Glomerular visceral epithelial cell (primary cell): ENCODE measurements around the gene COL27A1.
A peak's percentile ranks its signal among the peaks of the same experiment; 100 is the strongest.

Experiments
- DNase-seq: peaks from one replicate; pipeline ENCODE4 v3.0.0-alpha.2; 2016; ENCODE audit errors: extremely low spot score

Gene COL27A1

DNA sequence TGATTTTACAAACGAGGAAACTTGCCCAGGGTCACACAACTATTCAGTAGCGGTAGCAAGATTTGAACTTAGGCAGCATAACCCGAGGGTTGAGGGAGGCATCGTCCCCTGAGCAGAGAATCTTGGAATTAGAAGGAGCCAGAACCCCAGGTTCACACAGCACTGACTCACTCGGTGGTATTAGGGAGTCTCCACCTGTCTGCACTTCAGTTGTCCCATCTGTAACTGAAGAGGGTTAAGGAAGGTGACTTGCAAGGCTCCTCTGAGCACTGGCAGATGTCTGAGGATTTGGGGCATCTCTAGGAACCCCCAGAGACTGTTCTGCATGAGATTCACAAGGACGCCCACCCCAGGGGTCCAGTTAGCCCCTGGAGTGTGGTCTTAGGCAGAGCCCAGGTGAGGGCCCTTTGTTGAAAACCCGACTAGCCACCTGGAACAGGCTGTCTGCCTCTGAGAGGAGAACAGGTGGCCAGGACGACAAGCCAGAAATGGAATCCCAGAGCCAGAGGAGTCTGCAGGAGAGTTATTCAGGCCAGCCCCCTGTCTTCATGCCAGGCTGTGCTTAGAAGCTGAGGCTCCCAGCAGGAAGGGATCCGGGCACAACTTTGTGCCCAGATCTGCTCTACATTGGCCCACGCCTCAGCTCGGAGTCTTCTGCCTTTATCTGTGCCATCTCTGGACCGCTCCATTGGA lies 117.5 kb downstream of the COL27A1 start:
- no peak for DNase-seq

GRCh38 chr9:114273461-114273881 lies 118.1 kb downstream of the COL27A1 start:
- DNase-seq = no peak

DNA sequence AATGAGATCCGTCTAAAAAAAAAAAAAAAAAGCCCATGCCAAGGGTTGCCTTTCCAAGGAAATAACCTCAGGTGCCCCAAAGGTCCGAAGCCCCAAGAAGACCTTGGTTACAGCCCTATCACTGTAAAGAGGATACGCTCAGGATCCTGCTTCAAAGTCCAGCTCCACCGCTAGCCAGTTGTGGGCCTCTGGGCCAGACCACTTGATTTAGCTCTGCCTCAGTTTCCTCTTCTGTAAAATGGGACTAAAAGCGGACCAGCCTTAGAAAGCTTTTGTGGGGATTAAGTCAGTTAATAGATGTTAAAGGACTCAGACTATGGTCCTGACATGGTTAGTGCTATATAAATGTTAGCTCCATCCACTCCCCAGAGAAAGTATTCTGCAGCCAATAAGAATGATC lies 118.9 kb downstream of the COL27A1 start:
- DNase-seq = no peak

DNA sequence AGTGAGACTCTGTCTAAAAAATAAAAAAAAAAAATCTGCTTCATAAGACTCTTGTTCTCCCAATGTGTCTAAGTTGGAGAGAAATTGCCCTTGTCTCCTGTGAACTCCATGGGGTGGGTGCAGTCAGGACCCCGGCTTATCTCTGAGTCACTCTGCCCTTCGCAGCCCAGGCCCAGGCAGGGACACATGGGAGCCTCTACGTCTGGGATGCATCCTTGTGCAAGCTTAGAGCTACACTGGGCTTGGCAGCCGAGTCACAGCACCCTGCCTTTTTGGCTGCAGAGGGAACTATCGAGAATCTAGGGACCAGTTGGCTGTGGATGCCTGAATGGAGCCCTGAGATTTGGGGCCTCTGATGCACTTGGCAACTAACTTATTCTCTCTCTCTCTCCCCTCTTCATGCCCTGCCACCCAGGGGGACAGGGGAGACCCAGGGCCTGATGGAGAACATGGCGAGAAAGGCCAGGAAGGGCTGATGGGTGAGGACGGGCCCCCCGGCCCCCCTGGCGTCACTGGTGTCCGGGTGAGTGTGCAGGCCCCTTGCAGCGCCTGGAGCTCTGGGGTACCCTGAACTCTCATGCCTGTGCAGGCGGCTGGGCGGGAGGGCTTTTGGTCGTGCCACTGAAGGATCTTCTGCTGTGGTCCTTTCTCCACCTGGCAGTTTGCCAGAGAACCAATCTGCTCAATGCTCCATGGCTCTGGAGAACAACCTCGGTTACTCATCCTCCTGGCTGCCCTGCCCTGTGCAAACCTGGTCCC lies 120.1 kb downstream of the COL27A1 start:
- peak; percentile 57 for DNase-seq

GRCh38 chr9:114276908-114277821 lies 121.8 kb downstream of the COL27A1 start:
- peak; percentile 83 for DNase-seq

DNA sequence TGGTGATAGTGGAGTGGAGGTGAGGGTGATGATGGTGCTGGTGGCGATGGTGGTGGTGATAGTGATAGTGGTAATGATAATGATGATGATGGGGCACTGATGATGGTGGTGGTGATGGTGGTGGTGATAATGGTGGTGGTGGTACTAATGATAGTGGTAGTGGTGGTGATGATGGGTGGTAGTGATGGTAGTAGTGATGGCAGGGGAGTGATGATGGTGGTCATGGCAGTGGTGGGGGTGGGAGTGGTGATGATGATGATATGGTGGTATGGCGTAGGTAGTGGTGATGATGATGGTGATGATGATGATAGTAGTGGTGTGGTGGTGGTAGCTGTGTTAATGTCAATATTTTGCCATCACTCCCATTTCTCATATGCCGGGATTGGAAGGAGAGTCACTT lies 123.0 kb downstream of the COL27A1 start:
- no peak for DNase-seq

GRCh38 chr9:114278881-114279570 lies 123.7 kb downstream of the COL27A1 start:
- DNase-seq = peak; percentile 86

GRCh38 chr9:114279693-114280092 lies 124.4 kb downstream of the COL27A1 start:
- DNase-seq = no peak

GRCh38 chr9:114280636-114281472 lies 125.5 kb downstream of the COL27A1 start:
- DNase-seq = no peak

- no peak for DNase-seq
Observed at GRCh38 chr9:114281473-114282103, 126.3 kb downstream of the COL27A1 start.

GRCh38 chr9:114282104-114282485 lies 126.8 kb downstream of the COL27A1 start:
- DNase-seq = no peak

DNA sequence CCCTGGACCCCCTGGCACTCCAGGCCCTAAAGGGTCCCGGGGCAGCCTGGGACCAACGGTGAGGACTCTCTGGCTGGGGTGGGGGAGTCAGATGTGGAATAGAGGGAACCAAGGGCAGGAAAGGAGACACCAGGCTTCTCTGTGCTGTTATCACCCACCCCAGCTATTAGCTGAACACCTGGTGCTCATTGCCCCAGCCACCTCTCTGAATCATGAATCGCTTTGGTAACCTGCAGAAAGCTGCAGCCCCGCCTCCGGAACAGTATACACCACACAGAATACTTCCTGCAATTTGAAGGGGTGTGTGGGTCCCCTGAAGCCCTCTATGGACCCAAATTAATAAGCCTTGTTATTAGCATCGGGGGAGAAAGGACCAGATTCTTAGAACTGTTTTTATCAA lies 127.2 kb downstream of the COL27A1 start:
- peak; percentile 32 for DNase-seq

- DNase-seq = peak; percentile 89
Observed at GRCh38 chr9:114282926-114283325, 127.6 kb downstream of the COL27A1 start.

DNA sequence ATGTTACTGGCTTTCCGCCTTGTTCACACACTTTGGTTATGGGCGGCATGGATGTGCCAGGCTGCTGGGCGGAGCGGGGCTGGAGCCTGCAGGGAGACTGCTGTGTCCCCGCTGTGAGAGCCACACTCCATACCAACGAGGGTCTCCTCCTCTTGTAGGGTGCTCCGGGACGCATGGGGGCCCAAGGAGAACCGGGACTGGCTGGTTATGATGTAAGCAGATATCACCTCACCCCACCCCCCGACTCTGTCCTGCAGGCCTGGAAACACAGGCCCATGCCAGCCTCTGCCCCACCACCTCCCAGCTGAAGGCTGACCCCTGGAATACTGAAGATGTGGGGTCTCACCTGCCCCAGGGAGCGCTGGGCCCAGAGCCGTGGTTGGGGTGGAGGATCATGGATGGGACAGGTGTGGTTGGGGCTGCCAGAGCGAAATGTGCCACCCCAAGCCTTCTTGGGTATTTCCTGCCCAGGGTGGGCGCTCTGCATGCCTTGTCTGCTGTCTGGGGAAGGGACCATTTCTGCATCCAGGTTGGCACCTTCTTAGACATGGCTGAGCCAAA lies 128.3 kb downstream of the COL27A1 start:
- no peak for DNase-seq

DNA sequence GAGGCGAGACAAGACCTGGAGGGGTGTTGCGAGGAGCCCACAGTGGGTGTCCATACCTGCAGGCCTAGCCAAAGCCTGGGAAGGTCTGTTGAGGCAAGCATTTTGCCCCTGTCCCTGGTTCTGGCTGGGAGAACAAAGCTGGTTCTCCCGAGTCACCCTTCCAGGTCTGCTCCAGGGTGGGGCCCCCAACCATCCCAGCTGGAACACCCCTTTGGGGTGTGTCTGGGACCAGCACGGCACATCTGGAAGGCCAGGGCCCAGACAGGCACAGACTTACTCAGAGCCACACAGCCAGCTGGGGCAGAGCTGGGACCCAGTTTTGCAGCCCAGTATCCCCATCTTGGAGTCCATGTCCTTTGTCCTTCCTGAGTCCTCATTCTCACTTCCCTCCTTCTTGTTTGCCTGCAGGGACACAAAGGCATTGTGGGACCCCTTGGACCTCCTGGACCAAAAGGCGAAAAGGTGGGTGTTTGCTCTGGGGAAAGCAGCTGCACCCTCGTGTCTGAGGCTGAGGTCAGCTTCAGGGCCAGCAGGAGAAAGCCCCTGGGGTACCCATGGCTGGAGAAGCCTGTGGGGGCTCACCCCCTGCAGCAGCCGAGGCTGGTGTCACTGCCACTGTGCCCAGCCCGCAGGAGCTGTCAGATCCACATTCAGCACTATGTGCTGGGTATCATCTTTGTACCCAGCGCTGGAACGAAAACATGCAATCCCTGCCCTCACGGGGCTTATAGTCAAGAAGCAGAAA lies 129.2 kb downstream of the COL27A1 start:
- DNase-seq = no peak

GRCh38 chr9:114285166-114285867 lies 130.0 kb downstream of the COL27A1 start:
- DNase-seq = peak; percentile 92

GRCh38 chr9:114286146-114286679 lies 130.9 kb downstream of the COL27A1 start:
- no peak for DNase-seq
